GM12872 (cell line): ENCODE data around the gene MRTFB.

ENCODE experiments used
- CTCF ChIP-seq: IDR thresholded peaks from 3 replicates; pipeline ENCODE4 v1.5.1; 2011; ENCODE audit warnings: low read depth, mild to moderate bottlenecking, low read length, moderate library complexity; ENCODE audit not compliant: insufficient read depth

MRTFB gene

GRCh38 chr16:14196539-14196938 is 125.4 kb downstream of the MRTFB start:
- no peak for TF ChIP-seq CTCF

GRCh38 chr16:14198012-14198411 is 126.9 kb downstream of the MRTFB start:
- no peak for TF ChIP-seq CTCF

- no peak for TF ChIP-seq CTCF
These were observed 127.5 kb downstream of the MRTFB start for GRCh38 chr16:14198572-14198971.

- TF ChIP-seq CTCF: no peak
These were observed 128.1 kb downstream of the MRTFB start for GRCh38 chr16:14199199-14199598.

GRCh38 chr16:14199624-14200023 is 128.5 kb downstream of the MRTFB start:
- TF ChIP-seq CTCF: no peak

GRCh38 chr16:14202095-14202494 is 131.0 kb downstream of the MRTFB start:
- no peak for TF ChIP-seq CTCF

- TF ChIP-seq CTCF: peak; percentile 47; the same call in 2 of the 3 replicates
These were observed 131.6 kb downstream of the MRTFB start for GRCh38 chr16:14202697-14203096.

GRCh38 chr16:14203166-14203565 is 132.0 kb downstream of the MRTFB start:
- TF ChIP-seq CTCF: no peak
